NCI-H1092 treated with DMSO at 0.1 percent for 48 hours (cell line): ENCODE data around the gene KANSL1.
"Not testable (repeated sequence)": the region's sequence is repeated elsewhere in the genome, so short reads cannot be mapped to it uniquely, and the experiment has no call there.

Experiments
- DNase-seq: peaks from one replicate; lab custom pipeline; 2025; lab: John Stamatoyannopoulos, UW

The KANSL1 gene

DNA sequence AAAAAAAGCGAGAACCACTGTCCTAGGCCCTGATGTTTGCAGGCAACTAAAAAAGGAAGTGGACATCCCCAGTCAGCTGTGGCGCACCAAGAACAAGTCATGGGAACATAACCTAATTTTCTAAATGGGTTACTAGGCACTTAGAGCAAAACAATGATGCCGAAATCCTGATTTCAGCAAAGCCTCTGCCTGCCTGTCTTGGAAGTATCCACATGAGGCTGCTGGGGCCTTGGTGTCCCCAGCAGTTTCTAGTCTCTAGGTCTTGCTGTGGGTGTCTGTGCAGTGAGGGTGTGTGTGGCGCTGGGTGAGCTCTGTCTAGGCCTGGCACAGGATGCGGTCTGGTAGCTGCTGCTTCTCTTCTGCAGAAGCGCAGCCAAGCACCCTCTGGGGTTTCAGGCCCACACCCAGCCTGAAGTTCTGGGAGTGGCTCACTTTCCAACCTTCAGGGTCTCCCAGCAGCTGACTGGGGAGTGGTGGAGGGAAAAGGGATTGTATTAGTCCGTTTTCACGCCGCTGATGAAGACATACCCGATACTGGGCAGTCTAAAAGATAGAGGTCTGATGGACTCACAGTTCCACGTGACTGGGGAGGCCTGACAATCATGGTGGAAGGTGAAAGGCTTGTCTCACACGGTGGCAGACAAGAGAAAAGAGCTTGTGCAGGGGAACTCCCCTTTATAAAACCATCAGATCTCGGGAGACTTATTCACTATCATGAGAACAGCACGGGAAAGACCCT, 173.0 kb downstream of the KANSL1 start:
- DNase-seq: no peak

DNA sequence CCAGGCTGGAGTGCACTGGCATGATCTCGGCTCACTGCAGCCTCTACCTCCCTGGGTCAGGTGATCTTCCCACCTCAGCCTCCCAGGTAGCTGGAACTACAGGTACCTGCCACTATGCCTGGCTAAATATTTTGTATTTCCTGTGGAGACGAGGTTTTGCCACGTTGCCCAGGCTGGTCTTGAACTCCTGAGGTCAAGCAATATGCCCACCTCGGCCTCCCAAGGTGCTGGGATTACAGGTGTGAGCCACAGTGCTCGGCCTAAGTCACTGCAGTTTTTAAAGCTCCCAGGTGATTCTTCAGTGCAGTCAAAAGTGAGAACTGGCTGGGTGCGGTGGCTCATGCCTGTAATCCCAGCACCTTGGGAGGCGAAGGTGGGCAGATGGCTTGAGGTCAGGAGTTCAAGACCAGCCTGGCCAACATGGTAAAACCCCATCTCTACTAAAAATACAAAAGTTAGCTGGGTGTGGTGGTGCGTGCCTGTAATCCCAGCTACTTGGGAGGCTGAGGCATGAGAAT, 173.8 kb downstream of the KANSL1 start:
- not testable (repeated sequence) for DNase-seq

DNA sequence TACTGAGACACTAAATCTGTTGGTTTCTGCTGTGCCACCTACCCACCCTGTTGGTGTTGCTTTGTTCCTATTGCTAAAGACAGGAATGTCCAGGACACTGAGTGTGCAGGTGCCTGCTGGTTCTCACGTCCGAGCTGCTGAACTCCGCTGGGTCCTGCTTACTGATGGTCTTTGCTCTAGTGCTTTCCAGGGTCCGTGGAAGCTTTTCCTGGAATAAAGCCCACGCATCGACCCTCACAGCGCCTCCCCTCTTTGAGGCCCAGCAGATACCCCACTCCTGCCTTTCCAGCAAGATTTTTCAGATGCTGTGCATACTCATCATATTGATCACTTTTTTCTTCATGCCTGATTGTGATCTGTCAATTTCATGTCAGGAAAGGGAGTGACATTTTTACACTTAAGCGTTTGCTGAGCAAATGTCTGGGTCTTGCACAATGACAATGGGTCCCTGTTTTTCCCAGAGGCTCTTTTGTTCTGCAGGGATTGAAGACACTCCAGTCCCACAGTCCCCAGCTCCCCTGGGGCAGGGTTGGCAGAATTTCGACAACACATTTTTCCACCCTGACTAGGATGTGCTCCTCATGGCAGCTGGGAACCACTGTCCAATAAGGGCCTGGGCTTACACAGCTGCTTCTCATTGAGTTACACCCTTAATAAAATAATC, 179.6 kb downstream of the KANSL1 start:
- no peak for DNase-seq

GRCh38 chr17:46013127-46013501, 180.1 kb downstream of the KANSL1 start:
- no peak for DNase-seq

DNA sequence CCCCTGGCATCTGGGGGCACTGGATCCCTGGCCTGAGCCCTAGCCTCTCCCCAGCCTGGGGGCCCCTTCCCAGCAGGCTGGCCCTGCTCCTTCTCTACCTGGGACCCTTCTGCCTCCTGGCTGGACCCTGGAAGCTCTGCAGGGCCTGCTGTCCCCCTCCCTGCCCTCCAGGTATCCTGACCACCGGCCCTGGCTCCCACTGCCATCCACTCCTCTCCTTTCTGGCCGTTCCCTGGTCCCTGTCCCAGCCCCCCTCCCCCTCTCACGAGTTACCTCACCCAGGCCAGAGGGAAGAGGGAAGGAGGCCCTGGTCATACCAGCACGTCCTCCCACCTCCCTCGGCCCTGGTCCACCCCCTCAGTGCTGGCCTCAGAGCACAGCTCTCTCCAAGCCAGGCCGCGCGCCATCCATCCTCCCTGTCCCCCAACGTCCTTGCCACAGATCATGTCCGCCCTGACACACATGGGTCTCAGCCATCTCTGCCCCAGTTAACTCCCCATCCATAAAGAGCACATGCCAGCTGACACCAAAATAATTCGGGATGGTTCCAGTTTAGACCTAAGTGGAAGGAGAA, 180.6 kb downstream of the KANSL1 start:
- no peak for DNase-seq

- no peak for DNase-seq
Observed at GRCh38 chr17:46011711-46012505, 181.3 kb downstream of the KANSL1 start.

DNA sequence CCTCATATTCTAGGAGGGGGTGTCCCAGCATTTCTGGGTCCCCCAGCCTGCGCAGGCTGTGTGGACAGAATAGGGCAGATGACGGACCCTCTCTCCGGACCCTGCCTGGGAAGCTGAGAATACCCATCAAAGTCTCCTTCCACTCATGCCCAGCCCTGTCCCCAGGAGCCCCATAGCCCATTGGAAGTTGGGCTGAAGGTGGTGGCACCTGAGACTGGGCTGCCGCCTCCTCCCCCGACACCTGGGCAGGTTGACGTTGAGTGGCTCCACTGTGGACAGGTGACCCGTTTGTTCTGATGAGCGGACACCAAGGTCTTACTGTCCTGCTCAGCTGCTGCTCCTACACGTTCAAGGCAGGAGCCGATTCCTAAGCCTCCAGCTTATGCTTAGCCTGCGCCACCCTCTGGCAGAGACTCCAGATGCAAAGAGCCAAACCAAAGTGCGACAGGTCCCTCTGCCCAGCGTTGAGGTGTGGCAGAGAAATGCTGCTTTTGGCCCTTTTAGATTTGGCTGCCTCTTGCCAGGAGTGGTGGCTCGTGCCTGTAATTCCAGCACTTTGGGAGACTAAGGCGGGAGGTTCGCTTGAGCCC, 182.5 kb downstream of the KANSL1 start:
- DNase-seq: no peak

DNA sequence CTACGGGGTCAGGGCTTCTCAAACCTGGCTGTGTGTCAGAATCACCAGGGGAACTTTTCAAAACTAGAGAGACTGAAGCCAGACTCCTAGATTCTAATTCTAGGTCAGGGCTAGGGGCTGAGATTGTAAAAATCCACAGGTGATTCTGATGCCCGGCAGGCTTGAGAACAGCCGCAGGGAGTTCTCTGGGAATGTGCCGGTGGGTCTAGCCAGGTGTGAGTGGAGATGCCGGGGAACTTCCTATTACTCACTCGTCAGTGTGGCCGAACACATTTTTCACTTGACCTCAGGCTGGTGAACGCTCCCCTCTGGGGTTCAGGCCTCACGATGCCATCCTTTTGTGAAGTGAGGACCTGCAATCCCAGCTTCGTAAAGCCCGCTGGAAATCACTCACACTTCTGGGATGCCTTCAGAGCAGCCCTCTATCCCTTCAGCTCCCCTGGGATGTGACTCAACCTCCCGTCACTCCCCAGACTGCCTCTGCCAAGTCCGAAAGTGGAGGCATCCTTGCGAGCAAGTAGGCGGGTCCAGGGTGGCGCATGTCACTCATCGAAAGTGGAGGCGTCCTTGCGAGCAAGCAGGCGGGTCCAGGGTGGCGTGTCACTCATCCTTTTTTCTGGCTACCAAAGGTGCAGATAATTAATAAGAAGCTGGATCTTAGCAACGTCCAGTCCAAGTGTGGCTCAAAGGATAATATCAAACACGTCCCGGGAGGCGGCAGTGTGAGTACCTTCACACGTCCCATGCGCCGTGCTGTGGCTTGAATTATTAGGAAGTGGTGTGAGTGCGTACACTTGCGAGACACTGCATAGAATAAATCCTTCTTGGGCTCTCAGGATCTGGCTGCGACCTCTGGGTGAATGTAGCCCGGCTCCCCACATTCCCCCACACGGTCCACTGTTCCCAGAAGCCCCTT, 183.3 kb downstream of the KANSL1 start:
- DNase-seq: no peak

GRCh38 chr17:46008591-46008990, 184.6 kb downstream of the KANSL1 start:
- no peak for DNase-seq

DNA sequence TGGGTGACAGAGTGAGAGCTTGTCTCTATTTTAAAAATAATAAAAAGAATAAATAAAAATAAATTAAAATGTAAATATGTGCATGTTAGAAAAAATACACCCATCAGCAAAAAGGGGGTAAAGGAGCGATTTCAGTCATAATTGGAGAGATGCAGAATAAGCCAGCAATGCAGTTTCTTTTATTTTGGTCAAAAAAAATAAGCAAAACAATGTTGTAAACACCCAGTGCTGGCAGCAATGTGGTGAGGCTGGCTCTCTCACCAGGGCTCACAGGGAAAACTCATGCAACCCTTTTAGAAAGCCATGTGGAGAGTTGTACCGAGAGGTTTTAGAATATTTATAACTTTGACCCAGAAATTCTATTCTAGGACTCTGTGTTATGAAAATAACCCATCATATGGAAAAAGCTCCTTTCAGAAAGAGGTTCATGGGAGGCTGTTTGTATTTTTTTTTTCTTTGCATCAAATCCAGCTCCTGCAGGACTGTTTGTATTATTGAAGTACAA, 185.7 kb downstream of the KANSL1 start:
- no peak for DNase-seq

GRCh38 chr17:46006082-46006481, 187.1 kb downstream of the KANSL1 start:
- not testable (repeated sequence) for DNase-seq

DNA sequence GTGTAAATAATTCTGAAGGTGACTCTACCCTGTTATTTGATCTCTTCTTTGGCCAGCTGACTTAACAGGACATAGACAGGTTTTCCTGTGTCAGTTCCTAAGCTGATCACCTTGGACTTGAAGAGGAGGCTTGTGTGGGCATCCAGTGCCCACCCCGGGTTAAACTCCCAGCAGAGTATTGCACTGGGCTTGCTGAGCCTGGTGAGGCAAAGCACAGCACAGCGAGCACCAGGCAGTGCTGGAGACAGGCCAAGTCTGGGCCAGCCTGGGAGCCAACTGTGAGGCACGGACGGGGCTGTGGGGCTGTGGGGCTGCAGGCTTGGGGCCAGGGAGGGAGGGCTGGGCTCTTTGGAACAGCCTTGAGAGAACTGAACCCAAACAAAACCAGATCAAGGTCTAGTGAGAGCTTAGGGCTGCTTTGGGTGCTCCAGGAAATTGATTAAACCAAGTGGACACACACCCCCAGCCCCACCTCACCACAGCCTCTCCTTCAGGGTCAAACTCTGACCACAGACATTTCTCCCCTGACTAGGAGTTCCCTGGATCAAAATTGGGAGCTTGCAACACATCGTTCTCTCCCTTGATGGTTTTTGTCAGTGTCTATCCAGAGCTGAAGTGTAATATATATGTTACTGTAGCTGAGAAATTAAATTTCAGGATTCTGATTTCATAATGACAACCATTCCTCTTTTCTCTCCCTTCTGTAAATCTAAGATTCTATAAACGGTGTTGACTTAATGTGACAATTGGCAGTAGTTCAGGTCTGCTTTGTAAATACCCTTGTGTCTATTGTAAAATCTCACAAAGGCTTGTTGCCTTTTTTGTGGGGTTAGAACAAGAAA, 189.1 kb downstream of the KANSL1 start:
- peak; percentile 83 for DNase-seq

- DNase-seq: no peak
Observed at GRCh38 chr17:46002973-46003316, 190.3 kb downstream of the KANSL1 start.

GRCh38 chr17:46002311-46002972, 190.8 kb downstream of the KANSL1 start:
- peak; percentile 58 for DNase-seq

DNA sequence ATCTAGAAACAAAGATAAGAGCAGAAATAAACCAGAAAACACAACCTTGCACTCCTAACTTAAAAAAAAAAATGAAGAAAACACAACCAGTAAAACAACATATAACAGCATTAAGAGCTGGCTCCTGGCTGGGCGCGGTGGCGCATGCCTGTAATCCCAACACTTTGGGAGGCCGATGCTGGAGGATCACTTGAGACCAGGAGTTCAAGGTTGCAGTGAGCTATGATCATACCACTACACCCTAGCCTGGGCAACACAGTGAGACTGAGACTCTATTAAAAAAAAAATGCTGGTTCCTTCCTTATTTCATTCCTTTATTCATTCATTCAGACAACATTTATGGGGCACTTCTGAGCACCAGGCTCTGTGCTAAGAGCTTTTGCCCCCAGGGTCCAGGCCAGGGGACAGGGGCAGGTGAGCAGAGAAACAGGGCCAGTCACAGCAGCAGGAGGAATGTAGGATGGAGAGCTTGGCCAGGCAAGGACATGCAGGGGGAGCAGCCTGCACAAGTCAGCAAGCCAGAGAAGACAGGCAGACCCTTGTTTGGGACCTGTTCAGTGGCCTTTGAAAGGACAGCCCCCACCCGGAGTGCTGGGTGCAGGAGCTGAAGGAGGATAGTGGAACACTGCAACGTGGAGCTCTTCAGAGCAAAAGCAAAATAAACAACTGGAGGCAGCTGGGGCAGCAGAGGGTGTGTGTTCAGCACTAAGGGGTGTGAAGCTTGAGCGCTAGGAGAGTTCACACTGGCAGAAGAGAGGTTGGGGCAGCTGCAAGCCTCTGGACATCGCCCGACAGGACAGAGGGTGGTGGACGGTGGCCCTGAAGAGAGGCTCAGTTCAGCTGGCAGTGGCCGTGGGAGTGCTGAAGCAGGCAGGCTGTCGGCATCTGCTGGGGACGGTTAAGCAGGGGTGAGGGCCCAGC, 191.6 kb downstream of the KANSL1 start:
- no peak for DNase-seq

- DNase-seq: no peak
Observed at GRCh38 chr17:46000757-46001156, 192.5 kb downstream of the KANSL1 start.

- DNase-seq: no peak
Observed at GRCh38 chr17:46000292-46000691, 192.9 kb downstream of the KANSL1 start.

GRCh38 chr17:45999900-46000290, 193.3 kb downstream of the KANSL1 start:
- DNase-seq: no peak
